ENCODE results near the gene RARB. TPM values are rescaled to one million over a fixed set of nuclear protein-coding genes. Genes with fewer than 3 reads are reported as not detected.
A peak's percentile ranks its signal among the peaks of the same experiment; 100 is the strongest.

Gene RARB
- total RNA-seq, 1 experiment from 2014 or later = 2.5 TPM

GRCh38 chr3:25532431-25533162 is 104.5 kb downstream of the RARB start:
- no peaks in the 10 kb centered on the region for H3K27me3 ChIP-seq (replicated peaks; ENCODE audit: control insufficient read depth, insufficient read depth, low read length)

GRCh38 chr3:25533399-25533798 is 105.3 kb downstream of the RARB start:
- peaks cover 7% of the 10 kb centered on the region for H3K4me1 Mint-ChIP-seq (ENCODE audit: low read depth, unreplicated experiment)
- CTCF ChIA-PET = no interaction called here
- peaks cover 15% of the 10 kb centered on the region for H3K9me3 Mint-ChIP-seq (ENCODE audit: unreplicated experiment)
- no peak overlapping the region for H3K27ac Mint-ChIP-seq (ENCODE audit: unreplicated experiment)
- DNase-seq = no peak
- H3K27me3 ChIP-seq (replicated peaks; ENCODE audit: control insufficient read depth, insufficient read depth, low read length) = no peaks in the 10 kb centered on the region
- POLR2A ChIA-PET = no interaction called here
- peaks cover 5% of the 10 kb centered on the region for H3K36me3 Mint-ChIP-seq (ENCODE audit: insufficient read depth, unreplicated experiment)
- no peak for TF ChIP-seq CTCF (IDR thresholded peaks at IDR 0.05; ENCODE audit: insufficient read depth in 1 of 2, low read depth in 1 of 2, low read length in 1 of 2, severe bottlenecking in 1 of 2, unreplicated experiment in 1 of 2)
- intact Hi-C loops (cut with micrococcal nuclease; ENCODE audit: unreplicated experiment) = no loop called here
- H3K4me3 Mint-ChIP-seq (ENCODE audit: unreplicated experiment) = no peak overlapping the region
- H3K4me1 ChIP-seq = peaks cover 17% of the 10 kb centered on the region; the same call in 1 of the 2 replicates
- H3K36me3 ChIP-seq (ENCODE audit: control insufficient read depth, insufficient read depth, low read length) = no peaks in the 10 kb centered on the region
- no TSS peak for BruUV-seq (replicated peaks)
- no peak overlapping the region for H3K4me3 ChIP-seq (ENCODE audit: low read depth, low read length)
- H3K9me3 ChIP-seq = no peaks in the 10 kb centered on the region
- H3K27me3 Mint-ChIP-seq (ENCODE audit: insufficient read depth, unreplicated experiment) = no peaks in the 10 kb centered on the region

More at GRCh38 chr3:25532431-25533162, 104.5 kb downstream of the RARB start:
- intact Hi-C loops (cut with micrococcal nuclease; ENCODE audit: unreplicated experiment) = no loop called here
- H3K27ac Mint-ChIP-seq (ENCODE audit: unreplicated experiment) = no peak overlapping the region
- DNase-seq = no peak
- Histone ChIP-seq H3K36me3 (ENCODE audit: control insufficient read depth, insufficient read depth, low read length) (no peaks in the 10 kb centered on the region), H3K9me3 (no peaks in the 10 kb centered on the region), H3K4me1 (peaks cover 17% of the 10 kb centered on the region; the same call in 1 of the 2 replicates), H3K4me3 (ENCODE audit: low read depth, low read length) (no peak overlapping the region)
- H3K4me1 Mint-ChIP-seq (ENCODE audit: low read depth, unreplicated experiment) = peaks cover 7% of the 10 kb centered on the region
- POLR2A ChIA-PET = no interaction called here
- H3K4me3 Mint-ChIP-seq (ENCODE audit: unreplicated experiment) = no peak overlapping the region
- BruUV-seq (replicated peaks) = no TSS peak
- CTCF ChIA-PET = no interaction called here
- peaks cover 15% of the 10 kb centered on the region for H3K9me3 Mint-ChIP-seq (ENCODE audit: unreplicated experiment)
- TF ChIP-seq CTCF (IDR thresholded peaks at IDR 0.05; ENCODE audit: insufficient read depth in 1 of 2, low read depth in 1 of 2, low read length in 1 of 2, severe bottlenecking in 1 of 2, unreplicated experiment in 1 of 2) = peak; percentile 33 to 66
- H3K27me3 Mint-ChIP-seq (ENCODE audit: insufficient read depth, unreplicated experiment) = no peaks in the 10 kb centered on the region
- H3K36me3 Mint-ChIP-seq (ENCODE audit: insufficient read depth, unreplicated experiment) = peaks cover 5% of the 10 kb centered on the region

- Histone ChIP-seq H3K27me3 (replicated peaks; ENCODE audit: control insufficient read depth, insufficient read depth, low read length) (no peaks in the 10 kb centered on the region), H3K4me3 (ENCODE audit: low read depth, low read length) (no peak overlapping the region), H3K36me3 (ENCODE audit: control insufficient read depth, insufficient read depth, low read length) (no peaks in the 10 kb centered on the region), H3K9me3 (no peaks in the 10 kb centered on the region), H3K4me1 (peaks cover 17% of the 10 kb centered on the region; the same call in 1 of the 2 replicates)
- DNase-seq = no peak
- Mint-ChIP-seq H3K9me3 (ENCODE audit: unreplicated experiment) (peaks cover 15% of the 10 kb centered on the region), H3K4me3 (ENCODE audit: unreplicated experiment) (no peak overlapping the region), H3K27me3 (ENCODE audit: insufficient read depth, unreplicated experiment) (no peaks in the 10 kb centered on the region), H3K4me1 (ENCODE audit: low read depth, unreplicated experiment) (peaks cover 7% of the 10 kb centered on the region), H3K36me3 (ENCODE audit: insufficient read depth, unreplicated experiment) (peaks cover 5% of the 10 kb centered on the region), H3K27ac (ENCODE audit: unreplicated experiment) (no peak overlapping the region)
- no TSS peak for BruUV-seq (replicated peaks)
- no peak for TF ChIP-seq CTCF (IDR thresholded peaks at IDR 0.05; ENCODE audit: insufficient read depth in 1 of 2, low read depth in 1 of 2, low read length in 1 of 2, severe bottlenecking in 1 of 2, unreplicated experiment in 1 of 2)
- POLR2A ChIA-PET = no interaction called here
- CTCF ChIA-PET = no interaction called here
- intact Hi-C loops (cut with micrococcal nuclease; ENCODE audit: unreplicated experiment) = no loop called here
Observed at GRCh38 chr3:25534007-25534406, 105.9 kb downstream of the RARB start.

Measured in Caco-2 (cell line).